Mesendoderm (in vitro differentiated cells): Measurements from ENCODE around the gene OAF.

ENCODE experiments used
- DNase-seq: peaks from one replicate; pipeline ENCODE4 v3.0.0; 2013
- H2AK5ac ChIP-seq: 2 replicates; pipeline ENCODE4 v1.6.1; 2013; ENCODE audit warnings: low read length, inconsistent platforms
- H2BK120ac ChIP-seq: 2 replicates; pipeline ENCODE4 v1.6.1; 2013; ENCODE audit warnings: low read depth, mild to moderate bottlenecking, low read length, moderate library complexity, mixed read lengths
- H2BK15ac ChIP-seq: replicated peaks from 2 replicates; pipeline ENCODE4 v1.6.1; 2013; ENCODE audit warnings: low read depth, mild to moderate bottlenecking, moderate library complexity
- H2BK5ac ChIP-seq: 2 replicates; pipeline ENCODE4 v1.6.1; 2013; ENCODE audit warnings: low read length, inconsistent platforms
- H3K18ac ChIP-seq: 2 replicates; pipeline ENCODE4 v1.6.1; 2013; ENCODE audit warnings: mild to moderate bottlenecking, low read length, mixed read lengths
- H3K23ac ChIP-seq: one replicate; pipeline ENCODE4 v1.6.1; 2013; ENCODE audit warnings: low read length
- H3K27ac ChIP-seq: 2 replicates; pipeline ENCODE4 v1.5.1; 2013; ENCODE audit warnings: low read depth, mild to moderate bottlenecking, inconsistent platforms, low read length, moderate library complexity
- H3K27me3 ChIP-seq: 2 replicates; pipeline ENCODE4 v1.6.1; 2013; ENCODE audit warnings: low read length, control low read depth, mild to moderate bottlenecking, inconsistent platforms; ENCODE audit not compliant: insufficient read depth, poor library complexity
- H3K36me3 ChIP-seq: 2 replicates; pipeline ENCODE4 v1.6.1; 2013; ENCODE audit warnings: low read length, inconsistent platforms; ENCODE audit not compliant: control insufficient read depth, insufficient read depth
- H3K4ac ChIP-seq: one replicate; pipeline ENCODE4 v1.6.1; 2013; ENCODE audit warnings: low read depth, mild to moderate bottlenecking, low read length, moderate library complexity
- H3K4me1 ChIP-seq: 2 replicates; pipeline ENCODE4 v1.6.1; 2013; ENCODE audit warnings: low read depth, low read length, inconsistent platforms; ENCODE audit not compliant: control insufficient read depth
- H3K4me2 ChIP-seq: 2 replicates; pipeline ENCODE4 v1.6.1; 2013; ENCODE audit warnings: low read length
- H3K4me3 ChIP-seq: 2 replicates; pipeline ENCODE4 v1.5.1; 2013; ENCODE audit warnings: mild to moderate bottlenecking, low read length
- H3K56ac ChIP-seq: one replicate; pipeline ENCODE4 v1.6.1; 2013; ENCODE audit warnings: low read length
- H3K79me1 ChIP-seq: 2 replicates; pipeline ENCODE4 v1.6.1; 2013; ENCODE audit warnings: low read length, inconsistent platforms
- H3K79me2 ChIP-seq: 2 replicates; pipeline ENCODE4 v1.6.1; 2013; ENCODE audit warnings: mild to moderate bottlenecking, low read length; ENCODE audit not compliant: control insufficient read depth, insufficient read depth
- H3K9ac ChIP-seq: 2 replicates; pipeline ENCODE4 v1.6.1; 2013; ENCODE audit warnings: low read length, inconsistent platforms
- H4K5ac ChIP-seq: one replicate; pipeline ENCODE4 v1.6.1; 2013; ENCODE audit warnings: low read length
- H4K8ac ChIP-seq: one replicate; pipeline ENCODE4 v1.6.1; 2013; ENCODE audit warnings: low read depth, mild to moderate bottlenecking, control low read depth, low read length, moderate library complexity
- WGBS: extraction: QIAGEN DNeasy Blood & Tissue Kit; methylation state at CpG from one replicate; pipeline ENCODE4 v1.1.7; 2013; ENCODE audit warnings: low lambda C conversion rate, missing lambda C conversion rate; ENCODE audit not compliant: insufficient coverage; ENCODE audit errors: extremely low coverage; 5-methylcytosine and 5-hydroxymethylcytosine counted together

The OAF gene

DNA sequence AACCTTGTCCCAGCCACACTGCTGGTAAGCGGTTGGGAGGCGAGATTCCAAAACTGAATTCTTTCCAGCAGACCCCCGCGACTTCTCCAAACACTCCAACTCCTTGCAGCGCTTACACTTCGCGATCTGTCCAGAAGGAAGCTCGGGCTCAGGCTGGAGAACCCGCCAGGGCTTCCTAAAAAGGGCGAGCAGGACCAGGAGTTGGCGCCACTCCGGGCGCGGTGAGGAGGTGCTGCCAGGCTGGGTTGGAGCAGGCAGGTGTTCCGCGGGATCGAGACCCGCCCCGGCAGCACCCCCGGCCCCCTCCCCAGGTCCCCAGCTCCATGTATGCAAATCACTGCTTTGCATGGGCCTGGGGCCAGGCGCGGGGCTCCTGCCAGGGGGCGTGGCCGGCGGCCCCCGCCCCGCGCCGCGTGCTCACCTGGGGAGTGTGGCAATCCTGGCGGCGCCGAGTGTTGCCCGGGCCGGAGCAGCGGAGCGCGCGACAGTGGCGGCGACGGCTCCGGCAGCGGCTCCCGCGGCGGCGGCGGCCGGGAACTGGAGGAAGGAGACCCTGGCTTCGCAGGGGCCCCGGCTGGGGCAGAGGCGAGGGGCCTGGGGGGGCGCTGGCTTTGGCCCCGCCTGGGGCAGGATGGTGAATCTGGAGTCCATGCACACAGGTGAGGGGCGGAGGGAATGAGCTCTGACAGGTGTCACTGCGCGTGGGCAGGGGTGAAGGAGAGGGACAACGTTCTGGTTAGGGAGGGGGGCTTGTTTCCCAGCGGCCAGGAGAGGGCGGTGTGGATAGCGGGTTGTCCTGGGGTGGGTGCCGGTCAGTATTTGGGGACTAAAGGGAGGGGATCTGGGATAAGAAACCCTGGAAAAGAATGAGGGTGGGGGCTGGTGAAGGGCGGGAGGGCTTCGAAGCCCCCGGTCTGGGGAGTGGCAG, 29.1 kb downstream of the OAF start, which contains the start of gene POU2F3:
TSS of gene POU2F3 (plus strand) at position 428 of the 928 bp plus-strand sequence. CDS start at position 632, 204 bp downstream.
- Histone ChIP-seq H3K79me2 (no peaks in the 10 kb centered on the region), H3K4me2 (peak within 1 kb of the TSS; percentile 57), H2BK5ac (no peak within 1 kb of the TSS), H3K4me3 (no peak within 1 kb of the TSS), H3K4ac (no peak within 1 kb of the TSS), H2BK120ac (no peak within 1 kb of the TSS), H2BK15ac (no peak within 1 kb of the TSS), H3K79me1 (no peaks in the 10 kb centered on the region), H3K23ac (no peak within 1 kb of the TSS), H2AK5ac (no peak within 1 kb of the TSS), H3K27ac (no peak within 1 kb of the TSS), H4K8ac (no peak within 1 kb of the TSS), H3K4me1 (no peaks in the 10 kb centered on the region), H4K5ac (no peak within 1 kb of the TSS), H3K18ac (no peak within 1 kb of the TSS), H3K56ac (peak within 1 kb of the TSS; percentile 61), H3K9ac (no peak within 1 kb of the TSS), H3K27me3 (no peaks in the 10 kb centered on the region), H3K36me3 (no peaks in the 10 kb centered on the region)
- peak; percentile 56 for DNase-seq
- WGBS = no CpG with 5 or more reads among the region's 66 CpGs

DNA sequence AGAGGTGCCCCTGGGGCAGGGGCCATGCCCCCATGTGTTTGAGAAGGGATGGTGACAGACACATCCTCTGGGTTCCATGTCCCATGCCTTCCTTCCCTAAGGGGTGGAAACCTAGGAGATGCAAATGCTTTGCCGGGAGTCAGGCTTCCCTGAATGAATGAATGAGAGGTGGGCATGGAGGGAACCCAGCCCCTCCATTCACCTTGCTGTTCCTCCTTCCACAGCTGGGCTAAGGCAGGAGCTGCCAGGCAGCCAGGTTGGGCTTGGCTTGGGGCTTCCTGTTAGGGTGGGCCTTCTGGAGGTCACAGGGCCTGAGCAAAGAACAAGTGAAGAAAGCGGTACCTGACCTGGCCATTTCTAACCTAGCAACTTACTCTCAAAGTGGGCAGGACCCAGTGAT, 30.0 kb downstream of the OAF start:
- no CpG with 5 or more reads among the region's 2 CpGs for WGBS
- H3K18ac ChIP-seq = no peak overlapping the region
- no peak overlapping the region for H3K27ac ChIP-seq
- no peak for DNase-seq
- no peaks in the 10 kb centered on the region for H3K79me2 ChIP-seq
- no peaks in the 10 kb centered on the region for H3K36me3 ChIP-seq
- no peaks in the 10 kb centered on the region for H3K79me1 ChIP-seq
- no peak overlapping the region for H4K8ac ChIP-seq
- no peak overlapping the region for H3K4me3 ChIP-seq
- H3K4ac ChIP-seq = no peak overlapping the region
- H3K4me2 ChIP-seq = no peak overlapping the region
- no peaks in the 10 kb centered on the region for H3K27me3 ChIP-seq
- H2AK5ac ChIP-seq = no peak overlapping the region
- no peak overlapping the region for H4K5ac ChIP-seq
- H3K56ac ChIP-seq = no peak overlapping the region
- no peaks in the 10 kb centered on the region for H3K4me1 ChIP-seq
- H2BK5ac ChIP-seq = no peak overlapping the region
- H2BK15ac ChIP-seq = no peak overlapping the region
- no peak overlapping the region for H2BK120ac ChIP-seq
- no peak overlapping the region for H3K9ac ChIP-seq
- H3K23ac ChIP-seq = no peak overlapping the region

DNA sequence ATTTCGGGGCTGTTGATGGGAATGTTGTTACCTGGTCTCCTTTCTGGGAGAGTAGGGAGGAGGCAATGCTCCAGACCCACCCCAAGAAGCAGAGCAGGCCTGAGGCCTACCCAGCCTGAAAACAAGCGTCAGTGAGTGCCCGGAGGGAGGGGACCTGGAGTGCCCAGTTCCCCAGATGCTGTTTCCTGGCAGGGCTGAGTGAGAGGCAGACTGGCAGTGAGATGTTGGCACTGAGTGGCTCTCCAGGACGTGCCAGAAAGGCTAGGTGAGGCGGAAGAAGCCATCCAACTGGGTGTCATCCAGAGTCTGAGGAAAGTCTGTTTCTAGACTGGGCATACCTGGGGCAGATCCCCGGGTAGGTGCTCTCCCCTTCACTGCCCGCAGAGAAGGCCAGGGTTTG, 30.4 kb downstream of the OAF start:
- no peaks in the 10 kb centered on the region for H3K79me2 ChIP-seq
- no peaks in the 10 kb centered on the region for H3K4me1 ChIP-seq
- no peaks in the 10 kb centered on the region for H3K36me3 ChIP-seq
- H3K4me2 ChIP-seq = no peak overlapping the region
- no peak overlapping the region for H3K18ac ChIP-seq
- H2BK15ac ChIP-seq = no peak overlapping the region
- no peak overlapping the region for H2BK120ac ChIP-seq
- no peak for DNase-seq
- no peak overlapping the region for H3K9ac ChIP-seq
- no CpG with 5 or more reads among the region's 7 CpGs for WGBS
- H3K79me1 ChIP-seq = no peaks in the 10 kb centered on the region
- H3K56ac ChIP-seq = no peak overlapping the region
- H2BK5ac ChIP-seq = no peak overlapping the region
- H2AK5ac ChIP-seq = no peak overlapping the region
- H3K4ac ChIP-seq = no peak overlapping the region
- no peak overlapping the region for H4K8ac ChIP-seq
- no peaks in the 10 kb centered on the region for H3K27me3 ChIP-seq
- H4K5ac ChIP-seq = no peak overlapping the region
- no peak overlapping the region for H3K23ac ChIP-seq
- no peak overlapping the region for H3K27ac ChIP-seq
- no peak overlapping the region for H3K4me3 ChIP-seq

DNA sequence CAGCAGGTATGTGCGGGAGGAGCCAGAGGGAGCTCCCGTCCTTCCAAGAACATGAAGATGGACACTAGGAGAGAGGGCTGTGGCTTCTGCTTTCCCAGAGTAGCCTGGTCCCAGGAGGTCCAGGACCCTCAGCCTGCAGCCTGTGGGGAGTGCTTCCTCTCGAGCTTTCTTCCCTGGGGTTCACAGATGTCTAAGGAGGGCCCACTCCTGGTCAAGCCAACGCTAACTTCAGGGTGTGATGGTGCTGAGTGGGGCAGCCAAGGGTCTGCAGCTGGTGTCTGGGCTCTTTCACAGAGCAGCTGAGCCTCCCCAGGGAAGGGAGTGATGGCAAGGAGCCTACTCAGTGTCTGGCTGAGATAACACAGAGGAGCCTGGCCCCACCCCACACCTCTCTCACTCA, 32.4 kb downstream of the OAF start:
- H2BK120ac ChIP-seq = no peak overlapping the region
- no CpG with 5 or more reads among the region's 4 CpGs for WGBS
- no peaks in the 10 kb centered on the region for H3K27me3 ChIP-seq

DNA sequence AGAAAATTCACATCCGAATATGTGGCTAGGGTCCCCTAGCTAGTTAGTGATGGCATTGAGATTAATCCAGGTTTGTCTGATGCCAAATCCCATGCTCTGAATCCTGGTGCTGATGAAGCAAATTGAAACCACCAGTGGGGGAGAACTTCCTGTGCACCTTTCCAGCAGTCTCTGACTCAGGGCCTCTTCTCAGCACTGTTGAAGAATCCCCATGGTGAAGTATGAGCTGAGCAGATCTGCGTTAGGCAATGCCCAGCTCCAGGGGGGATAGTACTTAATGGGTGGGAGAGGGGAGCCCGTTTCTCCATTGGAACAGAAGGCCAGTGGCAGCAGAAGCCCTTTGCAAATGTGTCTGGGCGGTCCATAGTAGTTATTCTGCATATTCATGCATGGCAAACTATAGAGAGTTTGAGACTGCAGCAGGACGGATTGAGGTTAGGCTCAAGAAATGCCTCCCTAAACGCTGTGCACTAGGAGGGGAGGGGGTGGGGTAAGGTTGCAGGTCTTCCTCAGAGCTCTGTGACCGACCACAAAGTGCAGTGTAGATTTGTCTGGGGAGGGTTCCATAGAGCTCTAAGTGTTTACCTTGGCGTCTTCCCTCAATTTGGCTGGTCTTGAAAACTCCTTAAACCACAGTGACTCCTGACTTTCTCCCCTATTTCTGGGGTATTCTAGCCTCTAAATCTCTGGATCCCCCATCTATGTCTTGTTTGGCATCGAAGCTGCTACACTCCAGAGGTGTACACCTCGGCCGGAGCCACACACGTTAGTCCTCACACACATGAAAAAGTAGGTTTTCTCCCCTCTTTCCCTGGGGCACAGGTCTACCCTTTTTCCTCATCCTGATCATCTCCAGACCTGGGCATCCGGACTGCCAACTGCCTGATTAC, 33.9 kb downstream of the OAF start:
- Histone ChIP-seq H3K56ac (no peak overlapping the region), H3K27me3 (no peaks in the 10 kb centered on the region), H3K79me2 (no peaks in the 10 kb centered on the region)

More for the DNA sequence above, 32.4 kb downstream of the OAF start:
- Histone ChIP-seq H4K5ac (no peak overlapping the region), H2AK5ac (no peak overlapping the region), H3K18ac (no peak overlapping the region), H3K27ac (no peak overlapping the region), H2BK15ac (no peak overlapping the region), H3K4ac (no peak overlapping the region), H3K79me1 (no peaks in the 10 kb centered on the region), H4K8ac (no peak overlapping the region), H3K36me3 (no peaks in the 10 kb centered on the region), H3K23ac (no peak overlapping the region), H3K56ac (no peak overlapping the region), H3K9ac (no peak overlapping the region), H3K4me2 (no peak overlapping the region), H3K4me1 (no peaks in the 10 kb centered on the region), H3K4me3 (no peak overlapping the region), H2BK5ac (no peak overlapping the region), H3K79me2 (no peaks in the 10 kb centered on the region)
- no peak for DNase-seq

More for the DNA sequence above, 33.9 kb downstream of the OAF start:
- Histone ChIP-seq H2BK120ac (no peak overlapping the region), H3K79me1 (no peaks in the 10 kb centered on the region), H2BK5ac (no peak overlapping the region), H3K4ac (no peak overlapping the region), H3K4me1 (no peaks in the 10 kb centered on the region), H4K5ac (no peak overlapping the region), H3K18ac (no peak overlapping the region), H3K9ac (no peak overlapping the region), H3K4me2 (no peak overlapping the region), H3K36me3 (no peaks in the 10 kb centered on the region), H2BK15ac (no peak overlapping the region), H3K23ac (no peak overlapping the region), H2AK5ac (no peak overlapping the region), H4K8ac (no peak overlapping the region), H3K4me3 (no peak overlapping the region), H3K27ac (no peak overlapping the region)
- WGBS = no CpG with 5 or more reads among the region's 13 CpGs
- DNase-seq = no peak
